NCI-H226 (cell line): Measurements from ENCODE around the gene COX7A2.

Source experiments
- DNase-seq: peaks from one replicate; pipeline ENCODE4 v3.0.0-alpha.2; 2015

Gene COX7A2

GRCh38 chr6:75243333-75244062 lies at the start of gene COX7A2:
Gene COX7A2, minus strand, starts transcription at chr6:75243801. Its CDS starts 67 bp downstream, at chr6:75243734.
- peak; percentile 94 for DNase-seq

DNA sequence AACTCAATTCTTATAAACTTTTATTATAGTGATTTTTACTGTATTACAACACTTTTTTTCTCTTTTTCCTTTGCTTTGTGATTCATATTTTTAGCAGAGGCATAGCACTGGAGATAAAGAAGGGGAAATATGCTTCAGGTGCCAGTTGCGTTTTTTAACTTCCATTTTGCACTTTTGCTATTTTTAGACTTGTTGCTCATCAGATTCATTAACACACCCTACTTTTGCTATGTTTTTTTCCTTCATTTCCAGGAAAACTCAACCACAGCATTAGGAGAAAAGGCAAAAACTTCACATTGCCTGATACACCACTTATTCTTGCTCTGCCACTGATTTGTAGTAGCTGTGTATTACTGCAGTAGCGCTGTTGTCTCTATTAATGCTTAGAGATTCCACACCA lies 49.0 kb upstream of the COX7A2 start:
- DNase-seq: no peak

DNA sequence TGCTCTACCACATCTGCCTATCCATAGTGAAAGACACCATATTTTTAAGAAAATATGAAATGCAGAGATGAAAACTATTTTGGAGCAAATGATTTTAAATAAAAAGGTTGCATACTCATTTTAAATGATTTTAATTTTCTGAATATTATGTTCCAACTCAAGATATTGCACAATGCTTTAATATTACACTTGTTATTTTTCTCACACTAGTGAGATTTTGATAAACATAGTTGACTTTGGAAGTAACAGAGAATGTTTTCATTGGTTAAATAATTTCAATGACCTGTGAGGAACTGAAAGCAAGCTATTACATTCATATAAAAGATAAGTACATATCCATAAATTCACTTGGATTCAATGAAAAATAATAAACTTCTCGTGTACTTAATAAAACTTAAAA lies 48.1 kb upstream of the COX7A2 start:
- no peak for DNase-seq

DNA sequence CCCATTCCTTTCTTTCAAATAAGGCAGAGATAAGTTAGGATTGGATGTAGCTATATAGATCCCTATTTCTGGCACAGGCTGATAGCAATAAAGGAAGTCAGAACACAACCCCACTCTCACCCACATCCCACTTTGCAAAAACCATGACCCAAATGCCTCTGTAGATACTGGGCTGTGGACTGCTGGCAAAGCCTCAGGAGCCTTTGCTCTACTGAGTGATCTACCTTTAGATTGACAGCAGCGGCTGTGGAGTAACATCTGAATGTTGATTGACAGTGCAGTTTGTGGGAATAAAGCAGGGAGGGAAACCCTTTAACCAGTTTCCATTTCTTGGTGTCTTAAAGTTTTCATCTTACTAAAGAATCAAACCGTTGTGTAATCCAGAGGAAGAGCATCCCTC lies 47.7 kb upstream of the COX7A2 start:
- DNase-seq: no peak

- DNase-seq: no peak
These were observed 46.7 kb upstream of the COX7A2 start for GRCh38 chr6:75290136-75290945.

DNA sequence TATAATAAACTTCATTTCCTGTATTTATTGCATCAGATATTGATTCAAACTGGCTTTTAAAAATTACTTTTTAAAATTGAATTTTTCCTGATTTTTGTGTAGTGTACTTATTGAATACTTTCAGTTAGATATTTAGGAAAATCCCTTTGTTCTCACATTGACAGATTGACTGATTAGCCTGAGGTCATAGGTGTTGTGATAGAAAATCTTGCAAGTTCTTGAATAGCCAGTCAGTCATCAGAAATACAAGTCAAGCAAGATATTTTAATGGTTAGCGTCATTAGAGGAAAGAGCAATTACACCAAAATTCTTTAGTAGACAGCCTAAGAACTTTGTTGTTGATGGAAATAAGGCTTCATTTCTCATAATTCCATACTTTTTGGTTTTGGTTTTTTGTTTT lies 44.4 kb upstream of the COX7A2 start:
- no peak for DNase-seq

- DNase-seq: no peak
These were observed 43.8 kb upstream of the COX7A2 start for GRCh38 chr6:75287424-75287823.

GRCh38 chr6:75286955-75287354 lies 43.4 kb upstream of the COX7A2 start:
- DNase-seq: no peak

GRCh38 chr6:75285283-75285639 lies 41.7 kb upstream of the COX7A2 start:
- DNase-seq: no peak

GRCh38 chr6:75284632-75285282 lies 41.2 kb upstream of the COX7A2 start, which contains the start of gene TMEM30A:
Gene TMEM30A, minus strand, starts transcription at chr6:75284792. Its CDS starts 154 bp downstream, at chr6:75284638.
- DNase-seq: peak; percentile 97

DNA sequence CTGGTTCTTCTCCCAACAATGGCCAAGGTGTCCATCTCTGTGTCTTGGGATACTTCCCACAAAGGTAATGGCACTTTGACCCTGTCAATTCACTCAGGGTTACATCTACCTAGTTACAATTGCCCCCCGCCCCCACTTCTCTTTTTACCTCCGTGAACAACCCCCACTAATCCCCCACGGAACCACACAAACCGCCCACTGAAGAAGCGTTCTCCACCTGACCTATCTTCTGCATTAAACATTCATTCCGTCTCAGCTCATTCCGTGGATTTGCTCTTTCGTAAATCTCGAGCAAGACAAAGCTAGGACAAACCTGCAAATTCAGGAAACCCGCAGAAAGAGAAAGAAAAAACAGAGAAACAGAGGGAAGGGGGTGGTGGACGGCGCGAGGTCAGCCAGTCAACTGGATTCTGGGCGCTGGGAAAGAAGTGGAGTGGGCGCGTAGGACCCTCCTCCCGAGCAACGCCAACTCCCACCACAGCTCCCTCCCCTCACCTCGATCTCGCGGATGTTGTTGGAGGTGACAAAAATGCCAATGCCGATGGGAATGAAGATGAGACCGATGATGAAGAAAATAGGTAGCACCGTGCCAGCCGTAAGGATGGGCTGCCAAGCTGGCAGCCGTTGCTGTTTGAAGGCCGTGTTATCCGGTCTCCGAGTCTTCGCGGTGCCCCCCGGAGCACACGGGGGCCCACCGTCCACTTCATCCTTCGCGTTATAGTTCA lies 40.5 kb upstream of the COX7A2 start:
- peak; percentile 17 for DNase-seq

DNA sequence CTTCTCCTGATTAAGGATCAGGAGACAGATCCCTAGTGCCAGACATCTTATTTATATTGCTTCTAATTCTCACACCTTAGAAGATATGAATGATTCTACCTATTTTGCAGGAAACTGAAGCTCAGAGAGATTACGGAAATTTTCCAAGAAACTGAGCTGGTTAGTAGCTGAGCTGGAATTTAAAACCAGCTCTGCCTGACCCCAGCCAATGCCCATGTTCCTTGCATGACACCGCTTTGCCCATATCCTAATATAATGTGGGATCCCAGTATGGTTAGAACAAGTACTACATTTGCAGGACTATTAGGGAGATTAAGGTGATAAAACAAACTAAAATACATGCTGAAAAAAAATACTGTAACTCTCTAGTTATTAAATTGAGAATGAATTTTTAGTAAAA lies 39.1 kb upstream of the COX7A2 start:
- DNase-seq: no peak

- no peak for DNase-seq
These were observed 38.1 kb upstream of the COX7A2 start for GRCh38 chr6:75281653-75282052.

DNA sequence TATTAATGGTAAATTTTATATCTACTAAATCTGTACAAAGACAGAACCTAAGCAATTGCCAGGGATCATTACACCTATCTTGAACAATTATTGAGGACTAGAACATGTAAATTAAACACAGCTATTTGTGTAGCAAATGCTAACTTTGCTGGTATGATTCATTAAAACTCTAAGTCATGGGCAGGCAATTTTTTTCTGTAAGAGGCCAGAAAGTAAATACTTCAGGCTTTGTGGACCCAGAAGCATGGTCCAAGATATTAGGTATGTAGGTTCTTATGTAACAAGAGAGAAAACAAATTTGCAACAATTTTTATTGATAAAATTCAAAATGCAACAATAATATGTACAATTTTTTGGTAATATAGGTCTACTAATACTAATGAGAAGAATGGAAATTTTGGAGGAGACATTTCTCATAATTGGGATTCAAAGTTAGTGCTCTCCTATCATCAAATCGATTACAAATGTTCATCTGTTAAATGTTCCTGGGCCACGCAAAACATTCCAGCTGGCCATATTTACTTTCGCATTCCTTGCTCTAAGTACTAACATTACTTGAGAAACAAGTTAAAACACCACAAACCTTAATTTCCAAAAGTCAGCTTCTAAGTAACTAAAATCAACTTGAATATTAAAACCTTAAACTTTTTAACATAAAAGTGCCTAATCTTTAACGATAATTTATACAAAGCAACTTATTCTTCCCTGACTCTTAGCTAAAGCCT lies 36.7 kb upstream of the COX7A2 start:
- DNase-seq: no peak

DNA sequence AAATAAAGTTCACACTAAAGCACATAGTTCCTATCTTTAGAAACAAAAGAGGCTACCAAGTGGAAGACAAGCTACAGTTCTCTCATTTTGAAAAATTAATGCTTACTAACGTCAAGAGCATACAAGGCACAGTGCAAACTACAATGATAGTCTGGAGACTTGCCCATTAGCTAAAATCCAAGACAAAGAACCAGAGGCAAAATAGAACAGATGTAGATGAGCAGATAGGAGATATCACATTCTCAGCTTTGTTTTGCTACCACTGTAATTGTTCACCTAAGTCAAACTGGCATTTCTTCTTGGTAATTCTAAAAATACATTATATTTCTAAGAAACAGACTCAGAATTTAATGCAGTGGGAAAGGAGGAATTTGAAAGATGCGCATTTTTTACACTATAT lies 35.8 kb upstream of the COX7A2 start:
- no peak for DNase-seq

DNA sequence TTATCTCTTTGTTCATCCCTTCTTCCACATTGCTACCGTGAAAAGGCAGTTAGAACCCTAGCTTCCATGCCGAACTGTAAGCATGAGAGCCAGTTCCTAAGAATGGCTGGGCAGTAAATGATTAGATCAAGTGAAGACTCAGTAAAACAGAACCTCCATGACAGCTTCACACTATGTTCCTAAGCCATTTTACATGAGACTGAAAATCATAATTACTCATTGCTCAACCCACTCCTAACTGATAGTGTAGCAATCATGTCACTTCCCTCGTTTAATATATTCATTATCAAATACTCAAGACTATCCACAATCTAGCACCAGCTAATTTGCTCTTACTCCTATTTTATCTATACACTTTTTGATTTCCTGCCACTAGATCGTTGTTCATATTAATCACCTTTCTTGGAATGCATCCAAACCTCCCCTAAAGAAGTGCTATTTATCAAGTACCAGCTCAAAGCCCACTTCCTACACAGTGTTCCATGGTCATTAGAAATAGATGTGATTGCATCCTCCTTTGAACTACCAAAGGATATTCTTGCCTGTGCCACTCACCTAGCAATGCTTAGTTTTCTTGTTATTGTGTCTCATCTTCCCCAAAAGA lies 35.0 kb upstream of the COX7A2 start:
- DNase-seq: peak; percentile 39

- DNase-seq: peak; percentile 77
These were observed 31.5 kb upstream of the COX7A2 start for GRCh38 chr6:75275067-75275466.

DNA sequence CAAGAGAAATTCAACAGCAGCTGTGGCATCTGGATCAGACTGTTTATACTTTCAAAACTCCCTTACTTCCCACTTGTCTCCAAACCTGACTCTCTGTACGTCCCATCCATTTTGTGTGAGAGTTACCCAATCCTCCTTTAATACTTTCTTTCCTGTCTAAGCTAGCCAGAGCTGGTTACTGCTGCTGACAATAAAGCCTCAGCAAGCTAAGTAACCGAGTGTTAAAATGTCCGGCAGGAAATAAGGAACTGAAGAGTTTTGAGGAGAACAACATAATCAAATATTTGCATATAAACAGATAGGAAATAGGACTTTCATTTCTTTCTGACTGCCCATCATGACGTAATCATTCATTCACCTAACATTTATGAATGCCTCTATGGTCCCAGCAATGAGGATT lies 29.4 kb upstream of the COX7A2 start:
- no peak for DNase-seq

DNA sequence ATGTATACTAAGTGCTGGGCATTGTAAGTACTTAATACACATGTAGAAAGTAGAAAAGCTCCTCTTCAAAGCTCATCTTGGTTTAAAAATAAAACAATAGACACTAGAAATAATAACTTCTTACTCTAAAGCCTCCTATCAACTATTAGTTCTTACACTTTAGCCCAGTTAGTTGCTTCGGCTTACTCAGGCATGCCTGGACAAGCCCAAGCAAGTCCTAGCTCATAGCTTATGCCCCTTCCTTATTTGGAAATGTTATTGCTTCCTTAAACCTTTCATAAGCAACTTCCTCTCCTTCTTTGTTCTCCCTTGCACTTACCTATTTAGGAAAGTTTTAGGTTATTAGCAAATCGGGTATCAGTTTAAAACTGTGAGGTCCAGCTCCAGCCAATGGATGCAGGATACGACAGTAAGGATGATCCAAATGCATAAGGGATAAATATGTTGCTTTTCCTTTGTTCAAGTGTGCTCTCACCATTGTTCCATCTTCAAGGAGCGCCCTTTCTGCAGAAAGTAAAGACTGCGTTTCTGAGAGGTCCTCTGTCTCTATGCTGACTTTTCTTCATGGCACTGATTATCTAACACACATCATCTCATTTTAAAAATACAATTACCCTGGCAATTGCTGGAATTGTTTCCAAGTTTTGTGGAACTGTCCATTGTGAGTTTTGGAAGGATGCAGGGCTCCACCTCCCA lies 28.7 kb upstream of the COX7A2 start:
- DNase-seq: no peak

- DNase-seq: no peak
These were observed 25.4 kb upstream of the COX7A2 start for GRCh38 chr6:75268988-75269354.
